Umbilical cord (tissue), 2 donors: Measurements from ENCODE around the gene PIF1. TPM values are rescaled to one million over a fixed set of nuclear protein-coding genes. Genes with fewer than 3 reads are reported as not detected.

Source experiments
- DNase-seq: peaks from one replicate; pipeline ENCODE4 v3.0.0-alpha.2; 2015; ENCODE audit warnings: low spot score
- total RNA-seq: library from RNA; depleted of rRNA; stranded (reverse); fragments of >200 nt; gene quantifications from one replicate; pipeline ENCODE4 v1.2.3, GENCODE V29; 2014; ENCODE audit warnings: low replicate concordance; ENCODE audit not compliant: insufficient read depth

PIF1 gene, protein sequence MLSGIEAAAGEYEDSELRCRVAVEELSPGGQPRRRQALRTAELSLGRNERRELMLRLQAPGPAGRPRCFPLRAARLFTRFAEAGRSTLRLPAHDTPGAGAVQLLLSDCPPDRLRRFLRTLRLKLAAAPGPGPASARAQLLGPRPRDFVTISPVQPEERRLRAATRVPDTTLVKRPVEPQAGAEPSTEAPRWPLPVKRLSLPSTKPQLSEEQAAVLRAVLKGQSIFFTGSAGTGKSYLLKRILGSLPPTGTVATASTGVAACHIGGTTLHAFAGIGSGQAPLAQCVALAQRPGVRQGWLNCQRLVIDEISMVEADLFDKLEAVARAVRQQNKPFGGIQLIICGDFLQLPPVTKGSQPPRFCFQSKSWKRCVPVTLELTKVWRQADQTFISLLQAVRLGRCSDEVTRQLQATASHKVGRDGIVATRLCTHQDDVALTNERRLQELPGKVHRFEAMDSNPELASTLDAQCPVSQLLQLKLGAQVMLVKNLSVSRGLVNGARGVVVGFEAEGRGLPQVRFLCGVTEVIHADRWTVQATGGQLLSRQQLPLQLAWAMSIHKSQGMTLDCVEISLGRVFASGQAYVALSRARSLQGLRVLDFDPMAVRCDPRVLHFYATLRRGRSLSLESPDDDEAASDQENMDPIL
- total RNA-seq = 1.7 TPM

DNA sequence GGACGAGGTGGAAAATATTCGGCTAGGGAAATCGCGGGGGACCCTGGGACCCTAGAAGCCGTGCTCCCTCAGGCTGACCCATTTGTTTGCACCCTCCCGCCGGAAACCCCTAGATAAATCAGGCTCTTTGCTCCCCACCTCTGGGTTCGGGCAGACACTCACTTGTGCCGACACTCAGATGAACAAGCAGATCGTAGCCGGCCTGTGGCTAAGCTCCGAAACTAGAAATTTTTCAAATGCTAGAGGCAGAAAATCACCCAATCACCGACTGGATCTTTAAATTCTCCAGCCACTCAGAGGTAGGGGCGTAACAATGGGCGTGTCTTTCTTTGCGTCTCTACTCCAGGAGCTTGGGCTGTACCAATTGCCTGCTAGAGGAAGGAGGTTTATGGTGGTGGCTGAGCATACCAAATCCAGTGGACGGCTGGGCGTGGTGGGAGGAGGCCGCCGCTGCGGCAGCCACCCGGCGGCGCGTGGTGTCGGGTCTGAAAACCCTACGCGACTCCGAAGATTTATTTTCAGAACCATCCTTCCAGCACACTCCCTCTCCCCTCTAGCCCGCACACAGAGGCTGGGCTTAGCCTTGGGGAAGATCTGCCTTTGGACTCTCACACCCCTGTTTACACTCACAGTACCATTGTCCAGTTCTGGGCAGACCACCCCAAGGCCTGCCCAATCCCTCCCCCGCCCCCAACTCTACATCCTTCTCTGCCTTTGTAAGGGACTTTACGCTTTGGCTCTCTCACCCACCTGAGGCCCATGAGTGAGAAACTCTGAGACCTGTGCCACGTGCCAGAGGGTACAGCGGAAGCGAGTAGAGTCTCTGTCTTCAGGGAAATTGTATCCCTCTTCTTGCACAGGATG is at the start of gene PIF1:
TSS of gene PIF1 (minus strand) at position 217 of the 864 bp plus-strand sequence. CDS start 1,312 bp downstream, outside the sequence.
- peak; percentile 99 for DNase-seq

DNA sequence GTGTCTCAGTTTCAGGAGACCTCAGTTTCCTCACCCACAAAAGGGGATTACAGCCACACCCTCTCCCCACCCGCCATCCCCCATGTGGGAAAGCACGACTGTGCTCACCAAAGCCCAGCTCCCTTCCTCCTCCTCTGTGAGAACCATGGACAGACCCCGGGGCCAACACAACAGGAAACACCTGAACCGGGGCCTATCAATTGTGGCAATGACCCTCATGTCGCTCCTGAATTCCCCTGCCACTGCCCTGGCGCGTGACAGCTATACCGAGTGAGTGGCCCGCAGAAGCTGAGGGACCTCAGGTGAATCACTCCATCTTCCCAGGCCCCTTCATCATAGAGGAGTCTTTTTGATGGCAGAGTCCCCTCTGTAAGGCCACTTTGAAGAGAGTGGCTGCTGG is 44.9 kb upstream of the PIF1 start:
- no peak for DNase-seq

DNA sequence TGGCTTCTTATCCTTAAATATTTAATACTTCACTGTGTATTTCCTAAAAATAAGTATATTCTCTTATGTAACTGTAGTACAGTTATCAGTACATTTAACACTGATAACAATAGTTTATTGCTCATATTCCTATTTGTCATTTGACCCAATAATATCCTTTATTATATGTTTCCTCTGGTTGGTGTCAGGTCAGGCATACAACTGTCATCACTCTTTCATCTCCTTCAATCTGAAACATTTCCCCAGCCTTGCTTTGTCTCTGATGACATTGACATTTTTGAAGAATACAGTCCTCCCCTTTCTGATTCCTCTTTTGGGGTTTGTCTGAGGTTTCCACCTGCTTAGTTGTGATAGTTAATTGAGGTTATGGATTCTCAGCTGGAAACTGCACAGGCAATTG is 44.1 kb upstream of the PIF1 start:
- no peak for DNase-seq

DNA sequence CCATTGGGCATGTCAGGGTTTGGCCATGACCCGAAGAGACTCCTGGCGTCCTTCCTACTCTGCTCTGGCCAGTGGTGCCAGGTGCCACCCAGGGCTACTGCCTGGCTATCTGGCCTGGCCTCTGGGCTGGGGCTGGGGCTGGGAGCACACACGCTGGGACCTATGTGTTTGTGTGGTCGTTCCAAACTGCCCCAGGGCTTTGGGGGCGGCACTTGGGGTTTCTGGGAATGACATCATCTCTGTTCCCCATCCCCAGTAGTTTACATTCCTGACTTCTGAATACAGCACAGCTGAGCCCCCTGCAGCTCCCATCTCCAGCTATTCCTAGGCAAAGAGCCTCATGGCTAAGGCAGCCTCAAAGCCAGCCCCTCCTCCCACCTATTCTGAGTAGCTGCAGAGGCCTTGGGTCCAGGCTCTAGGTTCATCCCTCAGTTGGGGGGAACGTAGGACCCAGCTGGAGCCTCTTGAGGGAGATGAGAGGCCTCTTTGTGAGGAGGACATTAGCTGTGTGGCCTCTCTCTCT is 40.6 kb upstream of the PIF1 start:
- no peak for DNase-seq

DNA sequence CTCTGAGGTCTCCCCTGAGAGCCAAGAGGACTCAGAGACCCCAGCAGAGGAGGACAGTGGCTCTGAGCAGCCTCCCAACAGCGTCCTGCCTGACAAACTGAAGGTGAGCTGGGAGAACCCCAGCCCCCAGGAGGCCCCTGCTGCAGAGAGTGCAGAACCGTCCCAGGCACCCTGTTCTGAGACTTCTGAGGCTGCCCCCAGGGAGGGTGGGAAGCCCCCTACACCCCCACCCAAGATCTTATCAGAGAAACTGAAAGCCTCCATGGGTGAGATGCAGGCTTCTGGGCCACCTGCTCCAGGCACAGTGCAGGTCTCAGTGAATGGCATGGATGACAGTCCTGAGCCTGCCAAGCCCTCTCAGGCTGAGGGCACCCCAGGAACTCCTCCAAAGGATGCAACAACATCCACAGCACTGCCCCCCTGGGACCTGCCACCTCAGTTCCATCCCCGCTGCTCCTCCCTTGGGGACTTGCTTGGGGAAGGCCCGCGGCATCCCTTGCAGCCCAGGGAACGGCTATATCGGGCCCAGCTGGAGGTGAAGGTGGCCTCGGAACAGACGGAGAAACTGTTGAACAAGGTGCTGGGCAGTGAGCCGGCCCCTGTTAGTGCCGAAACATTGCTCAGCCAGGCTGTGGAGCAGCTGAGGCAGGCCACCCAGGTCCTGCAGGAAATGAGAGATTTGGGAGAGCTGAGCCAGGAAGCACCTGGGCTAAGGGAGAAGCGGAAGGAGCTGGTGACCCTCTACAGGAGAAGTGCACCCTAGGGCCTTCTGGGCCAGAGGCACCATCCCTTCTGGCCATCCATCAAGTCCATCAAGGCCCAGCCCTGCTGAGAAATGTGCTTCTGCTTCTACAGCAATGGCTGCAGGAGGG is 39.9 kb upstream of the PIF1 start:
- no peak for DNase-seq

DNA sequence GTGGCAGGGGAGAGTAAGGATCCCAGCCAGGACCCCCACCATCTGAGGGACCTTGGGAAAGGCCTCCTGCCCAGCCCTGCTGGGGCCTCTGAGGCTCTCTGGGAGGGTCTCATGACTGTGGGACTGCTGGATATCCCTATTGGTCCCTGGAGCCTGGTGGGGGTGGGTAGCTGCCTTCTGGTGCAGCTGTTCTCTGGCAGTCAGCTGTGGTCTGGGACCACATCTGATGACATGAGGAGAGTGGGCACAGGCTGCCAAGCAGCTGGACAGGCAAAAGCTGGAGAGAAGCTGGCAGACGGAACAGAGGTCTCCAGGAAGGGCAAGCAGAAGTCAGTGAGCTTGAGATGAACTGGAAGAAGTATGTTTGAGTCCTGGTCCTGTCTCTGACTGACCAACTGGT is 38.6 kb upstream of the PIF1 start:
- no peak for DNase-seq

DNA sequence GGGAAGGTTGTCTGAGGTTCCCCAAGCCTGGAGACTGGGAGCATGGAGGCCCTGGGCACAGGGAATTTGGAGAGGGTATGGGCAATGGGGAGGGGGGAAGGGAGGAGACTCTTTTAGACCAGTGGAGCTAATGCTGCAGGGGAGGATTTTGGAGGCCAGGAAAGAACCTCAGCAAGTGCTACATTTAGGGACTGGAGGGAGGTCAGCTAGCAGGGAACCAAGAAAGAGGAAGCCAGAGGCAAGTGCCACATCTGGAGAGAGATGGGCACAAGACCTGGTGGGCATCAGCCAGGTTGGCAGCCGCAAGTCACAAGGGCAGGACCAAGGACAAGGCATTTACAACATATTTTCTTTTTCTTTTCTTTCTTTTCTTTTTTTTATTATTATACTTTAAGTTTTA is 37.0 kb upstream of the PIF1 start:
- DNase-seq = no peak

DNA sequence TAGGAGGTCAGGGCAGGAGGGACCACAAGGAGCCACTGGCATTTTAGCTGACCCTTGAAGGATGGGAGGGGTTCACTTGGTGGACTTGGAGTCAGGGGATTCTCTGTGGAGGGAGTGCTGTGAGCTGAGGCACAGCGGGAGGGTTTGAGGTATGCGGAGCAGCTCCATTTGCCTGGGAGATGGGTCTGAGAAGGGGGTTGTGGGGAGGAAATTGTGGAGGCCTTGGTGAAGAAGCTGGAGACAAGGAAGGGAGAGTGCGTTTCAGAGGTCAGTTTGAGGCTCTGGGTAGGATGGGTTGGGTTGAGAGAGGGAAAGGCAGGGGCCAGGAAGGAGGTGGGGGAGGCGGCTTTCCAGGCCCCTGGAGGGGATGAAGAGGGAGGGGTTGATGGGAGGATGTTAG is 36.5 kb upstream of the PIF1 start:
- no peak for DNase-seq

DNA sequence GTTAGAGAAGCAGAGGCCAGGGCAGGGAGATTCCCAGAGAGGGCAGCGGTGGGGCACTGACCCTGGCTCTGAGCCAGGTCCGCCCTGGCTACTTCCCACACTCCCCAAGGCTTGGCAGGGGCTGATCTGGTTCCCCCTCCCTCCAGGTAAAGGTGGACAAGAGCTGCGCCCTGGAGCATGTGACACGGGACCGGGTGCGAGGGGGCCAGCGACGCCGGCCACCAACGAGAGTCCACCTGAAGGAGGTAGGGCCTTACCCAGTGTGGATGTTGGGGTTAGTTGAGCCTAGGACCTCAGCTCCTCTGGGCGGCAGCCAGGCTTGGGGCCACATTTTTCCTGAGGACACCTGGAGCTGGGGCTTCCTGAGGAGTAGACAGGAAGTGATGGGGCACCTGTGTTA is 35.9 kb upstream of the PIF1 start:
- no peak for DNase-seq

DNA sequence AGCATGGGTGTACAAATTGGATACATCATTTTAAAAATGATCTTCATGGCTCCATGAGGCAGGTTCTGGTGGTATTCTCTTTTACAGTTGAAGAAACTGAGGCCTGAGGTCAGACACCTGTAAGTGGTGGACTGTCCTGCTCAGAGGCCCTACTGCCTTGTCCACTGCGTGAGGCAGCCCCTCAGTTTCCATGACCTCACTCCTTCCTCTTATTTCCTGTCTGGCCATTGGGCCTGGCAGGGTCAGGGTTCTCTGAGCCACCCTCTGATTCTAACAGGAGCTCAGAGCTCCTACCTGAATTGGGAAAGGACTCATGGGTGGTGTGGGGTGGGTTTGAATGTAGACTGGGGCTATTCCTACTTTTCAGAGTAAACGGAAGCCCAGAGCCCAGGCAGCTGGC is 33.8 kb upstream of the PIF1 start:
- no peak for DNase-seq

DNA sequence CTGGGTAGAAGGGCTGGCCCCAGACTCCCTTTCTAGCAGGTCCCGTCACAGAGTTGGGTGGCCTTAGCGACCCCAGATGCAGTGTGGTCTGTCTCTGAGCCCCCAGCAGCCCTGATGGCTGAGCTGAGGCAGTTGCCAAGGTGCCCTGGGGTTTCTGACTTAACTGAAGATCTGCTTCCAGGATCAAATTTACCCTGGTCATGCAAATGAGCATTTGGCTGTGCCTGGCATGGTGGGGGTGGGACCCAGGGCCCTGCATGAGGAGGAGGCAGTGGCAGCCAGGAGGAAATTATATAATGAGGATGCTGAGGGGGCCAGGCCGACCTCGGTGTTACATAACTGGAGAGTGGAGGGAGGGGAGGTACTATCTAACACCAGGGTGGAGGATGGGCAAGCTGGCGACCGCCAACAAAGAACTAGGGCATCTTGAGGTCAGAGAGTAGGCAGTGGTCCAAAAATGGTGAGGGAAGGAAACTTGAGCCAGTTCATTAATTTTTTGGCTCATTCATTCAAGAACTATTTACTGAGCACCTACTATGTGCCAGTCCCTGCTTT is 32.7 kb upstream of the PIF1 start:
- no peak for DNase-seq

DNA sequence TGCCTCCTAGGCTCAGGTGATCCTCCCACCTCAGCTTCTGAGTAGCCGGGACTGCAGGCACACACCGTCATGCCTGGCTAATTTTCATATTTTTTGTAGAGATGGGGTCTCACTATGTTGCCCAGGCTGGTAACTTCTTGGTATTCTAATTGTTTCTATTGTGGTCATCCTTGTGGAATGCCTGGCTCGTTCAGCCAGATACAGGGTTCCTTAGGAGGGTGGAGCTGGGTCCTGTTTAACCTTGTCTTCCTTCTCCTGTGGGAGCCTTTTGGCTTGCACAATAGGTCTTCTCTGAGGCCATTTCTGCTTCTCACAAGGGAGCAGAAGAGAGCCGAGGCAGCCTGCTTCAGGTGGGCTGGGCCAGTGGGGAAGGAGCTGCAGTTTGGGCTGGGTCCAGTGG is 32.0 kb upstream of the PIF1 start:
- DNase-seq = no peak

DNA sequence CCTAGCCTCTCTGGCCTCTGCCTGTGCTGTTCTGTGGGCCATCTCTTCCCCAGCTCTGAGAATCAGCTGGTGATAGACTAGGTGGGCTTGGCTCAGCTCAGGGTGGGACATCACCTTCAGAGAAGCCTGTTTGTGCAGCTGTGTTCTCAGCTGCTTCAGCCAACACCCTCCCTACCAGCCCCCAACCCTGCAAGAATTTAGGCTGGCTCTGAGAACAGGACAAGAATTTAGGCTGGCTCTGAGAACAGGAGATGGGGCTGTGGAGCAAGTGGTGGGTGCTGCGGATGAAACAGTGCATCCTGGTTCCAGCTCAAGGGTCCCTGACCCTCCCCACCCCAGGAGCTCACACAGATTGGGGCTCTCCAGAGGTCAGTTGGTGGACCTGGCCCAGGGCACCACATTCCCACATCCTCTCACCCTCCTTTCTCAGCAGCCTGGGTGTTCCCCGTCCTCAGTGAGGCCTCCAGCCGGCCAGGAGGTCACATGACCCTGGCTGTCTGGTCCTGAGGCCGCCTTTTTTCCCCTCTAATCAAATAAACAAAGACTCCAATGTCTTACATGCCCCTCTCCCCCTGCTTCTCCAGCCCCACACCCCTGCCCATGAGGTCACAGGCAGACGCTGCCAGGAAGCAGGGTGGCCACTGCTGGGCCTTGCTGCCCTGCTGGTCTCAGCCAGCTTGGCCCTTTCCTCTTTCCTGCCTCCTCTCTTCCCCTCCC is 31.1 kb upstream of the PIF1 start:
- DNase-seq = peak; percentile 79

DNA sequence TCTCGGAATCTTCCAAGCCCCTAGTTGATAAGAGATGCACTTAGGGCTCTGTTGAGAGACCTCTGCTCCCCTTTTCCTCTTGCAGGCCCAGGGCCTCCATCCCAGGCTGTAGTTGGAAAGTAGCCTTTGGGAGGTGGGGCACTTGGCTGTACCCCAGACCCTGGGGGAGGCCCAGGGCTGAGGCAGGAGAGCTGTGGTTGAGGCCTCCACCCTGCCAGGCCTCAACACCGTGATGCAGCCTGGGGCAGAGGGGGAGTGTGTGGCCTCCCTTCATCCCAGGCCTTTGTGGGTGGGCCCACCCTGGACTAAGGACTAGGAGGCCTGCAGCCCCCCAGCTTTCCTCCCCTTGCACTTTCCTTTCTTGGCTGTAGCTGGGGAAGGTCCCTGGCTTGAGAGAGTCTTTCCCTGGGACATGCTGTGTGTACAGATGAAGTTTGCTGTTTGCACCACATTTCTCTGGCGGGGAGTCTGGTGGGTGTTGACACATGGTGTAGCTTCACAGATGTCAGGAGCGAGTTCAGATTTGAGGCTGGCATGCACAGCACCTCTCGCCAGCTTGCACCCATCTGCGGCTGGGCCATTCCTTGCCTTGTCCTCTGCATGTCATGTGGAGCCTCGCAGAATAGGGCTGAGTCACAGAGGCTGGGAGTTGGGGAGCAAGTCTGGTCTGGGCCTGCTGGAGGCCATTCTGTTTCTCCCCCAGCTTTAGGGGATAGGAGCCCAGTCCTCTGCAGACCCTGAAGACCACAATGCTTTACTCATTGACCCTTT is 29.9 kb upstream of the PIF1 start:
- peak; percentile 50 for DNase-seq

DNA sequence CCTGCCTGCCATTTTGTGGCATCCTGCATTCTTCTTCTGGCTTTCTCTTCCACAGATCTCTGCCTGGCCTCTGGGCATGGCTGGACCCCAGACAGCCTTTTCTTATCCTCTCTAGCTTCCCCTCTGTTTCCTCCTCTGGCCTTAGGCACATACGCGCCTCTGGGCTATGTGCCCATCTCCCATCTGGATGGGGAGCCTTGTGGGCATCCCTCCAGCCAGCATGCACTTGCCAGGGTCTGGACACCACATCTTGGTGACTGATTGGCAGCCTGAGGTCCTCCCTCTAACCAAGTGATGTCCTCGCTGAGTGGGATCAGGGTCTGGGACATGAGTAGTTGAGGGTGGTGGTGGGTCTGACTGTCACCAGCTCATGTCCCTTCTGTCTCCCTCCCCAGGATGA is 29.1 kb upstream of the PIF1 start:
- DNase-seq = no peak

DNA sequence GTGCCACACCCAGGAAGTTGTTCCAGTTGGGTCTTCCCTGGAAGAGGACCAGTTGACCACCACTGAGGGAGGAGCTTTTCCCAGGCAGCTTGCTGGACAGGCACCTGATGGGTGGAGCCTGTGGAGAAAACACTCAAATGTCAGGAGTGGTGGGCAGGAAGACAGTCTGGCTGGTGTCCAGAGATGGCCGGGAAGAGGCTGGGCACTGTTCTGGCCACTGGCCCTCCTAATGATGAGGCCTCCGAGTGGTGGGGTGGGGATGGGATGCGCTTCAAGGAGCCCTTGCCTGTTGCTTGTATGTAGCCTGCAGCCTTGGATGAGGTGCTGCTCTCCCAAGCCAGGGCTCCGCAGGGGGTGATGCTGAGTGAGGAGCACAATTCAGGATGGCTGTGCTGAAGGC is 28.6 kb upstream of the PIF1 start:
- no peak for DNase-seq

DNA sequence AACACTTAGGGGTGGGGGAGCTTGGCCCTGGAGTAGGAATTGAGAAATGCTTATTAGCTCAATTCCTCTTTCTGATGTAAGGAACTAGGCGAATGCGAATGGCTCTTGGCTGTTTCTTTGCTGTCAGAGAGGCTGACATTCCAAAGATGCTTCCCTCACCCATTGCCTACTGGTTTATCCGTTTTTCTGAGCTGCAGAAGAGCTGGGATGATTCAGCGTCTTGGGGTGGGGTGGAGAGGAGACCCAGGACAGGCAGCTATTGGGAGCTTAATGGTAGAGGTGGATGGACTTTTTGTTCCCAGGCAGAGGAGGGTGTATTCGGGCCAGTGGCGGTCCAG is 26.0 kb upstream of the PIF1 start:
- DNase-seq = peak; percentile 95

DNA sequence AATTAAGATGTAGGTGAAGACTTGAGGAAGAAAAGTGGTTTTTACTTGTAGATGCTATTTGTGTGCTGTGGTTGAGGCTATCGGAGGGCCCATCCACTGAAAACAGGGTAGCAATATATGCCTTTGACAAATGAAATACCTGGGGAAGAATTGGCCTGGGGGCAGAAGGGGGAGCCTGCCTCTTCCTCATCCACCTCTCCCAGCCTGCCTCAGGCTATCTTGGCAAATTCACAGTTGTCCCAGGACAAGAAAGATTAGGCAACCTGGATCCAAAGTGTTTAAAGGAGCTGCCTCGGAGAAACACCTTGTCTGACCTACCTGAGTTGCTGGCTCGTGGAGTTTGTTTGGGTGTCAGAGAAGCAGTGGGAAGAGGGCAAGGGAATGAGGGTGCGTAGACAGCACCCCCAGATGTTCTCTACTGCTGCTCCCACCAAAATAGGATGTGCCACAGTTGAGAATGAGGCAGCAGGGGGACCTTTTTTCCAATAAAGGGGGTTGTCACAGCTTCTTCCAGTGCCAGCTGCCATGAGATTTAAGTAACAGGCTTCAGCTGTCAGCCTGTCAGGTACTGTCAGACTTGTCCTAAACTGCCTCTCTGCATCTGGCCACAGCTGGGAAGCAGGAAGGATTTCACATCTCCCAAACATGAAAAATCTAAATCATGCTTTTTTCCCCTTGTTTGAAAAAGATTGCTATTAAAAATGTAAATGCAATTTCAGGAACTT is 25.5 kb upstream of the PIF1 start:
- DNase-seq = no peak
